ENCODE results near the gene REM1.
"Not testable (repeated sequence)": the region's sequence is repeated elsewhere in the genome, so short reads cannot be mapped to it uniquely, and the experiment has no call there.

The REM1 gene

GRCh38 chr20:31516651-31517050 is 41.6 kb downstream of the REM1 start:
- ATAC-seq: no peak
- TF ChIP-seq GLIS3 (CRISPR knock-in tag; IDR thresholded peaks at IDR 0.05): no peak
- no peak for TF ChIP-seq ESRRG (CRISPR knock-in tag; IDR thresholded peaks at IDR 0.05)
- no peak for TF ChIP-seq ZFP30 (CRISPR knock-in tag; IDR thresholded peaks at IDR 0.05)
- no peak for TF ChIP-seq ZFP3 (CRISPR knock-in tag; IDR thresholded peaks at IDR 0.05)
- TF ChIP-seq ISL1 (CRISPR knock-in tag; IDR thresholded peaks at IDR 0.05): no peak
- TF ChIP-seq PATZ1 (CRISPR knock-in tag; IDR thresholded peaks at IDR 0.05; ENCODE audit: borderline replicate concordance): no peak

GRCh38 chr20:31517373-31517772 is 42.3 kb downstream of the REM1 start:
- TF ChIP-seq TSHZ2 (CRISPR knock-in tag; IDR thresholded peaks at IDR 0.05) (no peak), ZNF565 (CRISPR knock-in tag; conservative IDR thresholded peaks at IDR 0.05; ENCODE audit: low read depth) (no peak), ZNF70 (CRISPR knock-in tag; IDR thresholded peaks at IDR 0.05) (no peak), PPARA (CRISPR knock-in tag; IDR thresholded peaks at IDR 0.05; ENCODE audit: borderline replicate concordance) (no peak), ZFP3 (CRISPR knock-in tag; IDR thresholded peaks at IDR 0.05) (no peak), ISL1 (CRISPR knock-in tag; IDR thresholded peaks at IDR 0.05) (no peak), CREB5 (CRISPR knock-in tag; IDR thresholded peaks at IDR 0.05; ENCODE audit: low read depth) (no peak), GLIS3 (CRISPR knock-in tag; IDR thresholded peaks at IDR 0.05) (no peak), BACH2 (CRISPR knock-in tag; IDR thresholded peaks at IDR 0.05; ENCODE audit: borderline replicate concordance) (no peak), POU6F1 (CRISPR knock-in tag; IDR thresholded peaks at IDR 0.05; ENCODE audit: borderline replicate concordance, low read depth) (no peak), ARNTL (CRISPR knock-in tag; IDR thresholded peaks at IDR 0.05; ENCODE audit: borderline replicate concordance, low read depth) (no peak), OSR1 (CRISPR knock-in tag; IDR thresholded peaks at IDR 0.05) (no peak), TCF4 (CRISPR knock-in tag; IDR thresholded peaks at IDR 0.05; ENCODE audit: borderline replicate concordance) (no peak), ZFP30 (CRISPR knock-in tag; IDR thresholded peaks at IDR 0.05) (no peak), SNAI2 (CRISPR knock-in tag; IDR thresholded peaks at IDR 0.05) (no peak)
- ATAC-seq: peak; percentile 74

GRCh38 chr20:31521267-31521666 is 46.2 kb downstream of the REM1 start:
- ATAC-seq: not testable (repeated sequence)

GRCh38 chr20:31522731-31523130 is 47.6 kb downstream of the REM1 start:
- TF ChIP-seq TSHZ2 (CRISPR knock-in tag; IDR thresholded peaks at IDR 0.05): no peak
- TF ChIP-seq ESRRG (CRISPR knock-in tag; IDR thresholded peaks at IDR 0.05): no peak
- no peak for TF ChIP-seq CSDC2 (CRISPR knock-in tag; IDR thresholded peaks at IDR 0.05)
- no peak for TF ChIP-seq CREB5 (CRISPR knock-in tag; IDR thresholded peaks at IDR 0.05; ENCODE audit: low read depth)
- TF ChIP-seq PATZ1 (CRISPR knock-in tag; IDR thresholded peaks at IDR 0.05; ENCODE audit: borderline replicate concordance): no peak
- no peak for TF ChIP-seq TCF4 (CRISPR knock-in tag; IDR thresholded peaks at IDR 0.05; ENCODE audit: borderline replicate concordance)
- TF ChIP-seq BACH2 (CRISPR knock-in tag; IDR thresholded peaks at IDR 0.05; ENCODE audit: borderline replicate concordance): no peak
- no peak for TF ChIP-seq GLIS3 (CRISPR knock-in tag; IDR thresholded peaks at IDR 0.05)
- no peak for TF ChIP-seq POU6F1 (CRISPR knock-in tag; IDR thresholded peaks at IDR 0.05; ENCODE audit: borderline replicate concordance, low read depth)
- TF ChIP-seq ZFP30 (CRISPR knock-in tag; IDR thresholded peaks at IDR 0.05): no peak
- ATAC-seq: no peak
